ENCODE results near the gene TENT5C. TPM values are rescaled to one million over a fixed set of nuclear protein-coding genes. Genes with fewer than 3 reads are reported as not detected.

Gene TENT5C
- total RNA-seq, 1 donor from 2014 or later: 0.53 TPM

DNA sequence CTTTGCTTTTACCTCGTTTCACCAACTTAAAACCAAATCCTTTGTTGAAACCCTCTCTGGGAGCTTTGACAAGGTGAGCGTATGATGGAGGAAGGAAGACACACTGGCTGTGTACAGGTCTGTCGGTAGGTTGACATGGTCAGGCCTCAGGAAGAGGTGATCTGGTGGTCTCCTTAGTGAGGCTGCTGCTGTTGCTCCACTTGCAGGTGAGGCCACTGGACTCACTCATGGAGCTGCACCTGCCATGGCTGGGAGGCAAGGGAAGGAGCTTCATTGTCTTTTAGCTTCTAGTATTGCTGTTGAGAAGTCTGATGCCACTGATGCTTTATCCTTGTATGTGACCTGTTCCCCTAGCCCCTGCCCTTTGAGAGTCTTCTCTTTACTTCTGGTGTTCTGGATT, 35.7 kb downstream of the TENT5C start:
- peaks cover 2% of the 10 kb centered on the region for H3K27me3 ChIP-seq (ENCODE audit: control insufficient read depth, insufficient read depth, low read length)
- H3K36me3 ChIP-seq (ENCODE audit: control insufficient read depth, insufficient read depth, low read length): no peaks in the 10 kb centered on the region
- DNase-seq (ENCODE audit: low read depth) (no peak), FAIRE-seq (no peak)
- no peak overlapping the region for H3K4me3 ChIP-seq (ENCODE audit: low read depth, low read length)
- TF ChIP-seq, protein P1, sequence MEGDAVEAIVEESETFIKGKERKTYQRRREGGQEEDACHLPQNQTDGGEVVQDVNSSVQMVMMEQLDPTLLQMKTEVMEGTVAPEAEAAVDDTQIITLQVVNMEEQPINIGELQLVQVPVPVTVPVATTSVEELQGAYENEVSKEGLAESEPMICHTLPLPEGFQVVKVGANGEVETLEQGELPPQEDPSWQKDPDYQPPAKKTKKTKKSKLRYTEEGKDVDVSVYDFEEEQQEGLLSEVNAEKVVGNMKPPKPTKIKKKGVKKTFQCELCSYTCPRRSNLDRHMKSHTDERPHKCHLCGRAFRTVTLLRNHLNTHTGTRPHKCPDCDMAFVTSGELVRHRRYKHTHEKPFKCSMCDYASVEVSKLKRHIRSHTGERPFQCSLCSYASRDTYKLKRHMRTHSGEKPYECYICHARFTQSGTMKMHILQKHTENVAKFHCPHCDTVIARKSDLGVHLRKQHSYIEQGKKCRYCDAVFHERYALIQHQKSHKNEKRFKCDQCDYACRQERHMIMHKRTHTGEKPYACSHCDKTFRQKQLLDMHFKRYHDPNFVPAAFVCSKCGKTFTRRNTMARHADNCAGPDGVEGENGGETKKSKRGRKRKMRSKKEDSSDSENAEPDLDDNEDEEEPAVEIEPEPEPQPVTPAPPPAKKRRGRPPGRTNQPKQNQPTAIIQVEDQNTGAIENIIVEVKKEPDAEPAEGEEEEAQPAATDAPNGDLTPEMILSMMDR (IDR thresholded peaks at IDR 0.05; ENCODE audit: insufficient read depth, low read length, severe bottlenecking): no peak

DNA sequence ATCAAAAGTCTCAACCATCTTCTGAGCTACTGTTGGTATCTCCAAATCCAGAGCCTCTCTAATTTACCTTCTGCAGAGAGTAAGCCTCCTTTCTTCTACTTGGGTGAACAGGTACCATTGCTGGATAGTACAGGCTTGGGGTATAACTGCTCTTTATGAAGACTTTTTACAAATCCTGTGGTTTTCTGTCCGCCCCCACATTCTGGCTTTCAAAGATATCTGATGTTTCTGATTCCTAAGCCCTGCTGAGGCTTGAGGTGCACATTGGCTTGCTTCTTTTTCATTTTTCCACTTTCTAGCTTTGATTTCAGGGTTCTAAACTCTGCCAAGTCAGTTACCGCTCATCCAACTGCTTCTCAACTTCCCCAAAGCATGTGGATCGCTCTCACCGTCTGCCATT, 37.1 kb downstream of the TENT5C start:
- no peaks in the 10 kb centered on the region for H3K36me3 ChIP-seq (ENCODE audit: control insufficient read depth, insufficient read depth, low read length)
- no peak for FAIRE-seq
- TF ChIP-seq, protein P1 (IDR thresholded peaks at IDR 0.05; ENCODE audit: insufficient read depth, low read length, severe bottlenecking): no peak
- H3K4me3 ChIP-seq (ENCODE audit: low read depth, low read length): no peak overlapping the region
- DNase-seq (ENCODE audit: low read depth): no peak
- peaks cover 2% of the 10 kb centered on the region for H3K27me3 ChIP-seq (ENCODE audit: control insufficient read depth, insufficient read depth, low read length)

DNA sequence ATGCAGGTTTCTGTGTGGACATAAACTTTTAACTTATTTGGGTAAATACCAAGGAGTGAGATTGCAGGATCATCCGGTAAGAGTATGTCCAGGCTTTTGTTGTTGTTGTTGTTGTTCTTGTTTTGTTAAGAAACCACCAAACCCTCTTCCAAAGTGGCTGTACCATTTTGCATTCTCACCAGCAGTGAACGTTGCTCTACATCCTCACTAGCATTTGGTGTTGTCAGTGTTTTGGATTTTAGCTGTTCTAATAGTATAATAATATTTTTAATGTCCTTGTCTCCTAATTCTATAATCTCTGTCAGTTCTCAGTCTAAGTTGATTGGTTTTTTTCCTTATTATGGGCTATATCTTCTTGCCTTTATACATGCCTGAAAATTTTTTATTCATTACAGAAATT, 37.8 kb downstream of the TENT5C start:
- Histone ChIP-seq H3K36me3 (ENCODE audit: control insufficient read depth, insufficient read depth, low read length) (no peaks in the 10 kb centered on the region), H3K4me3 (ENCODE audit: low read depth, low read length) (no peak overlapping the region), H3K27me3 (ENCODE audit: control insufficient read depth, insufficient read depth, low read length) (peaks cover 2% of the 10 kb centered on the region)
- DNase-seq (ENCODE audit: low read depth): no peak
- FAIRE-seq: no peak
- TF ChIP-seq, protein P1 (IDR thresholded peaks at IDR 0.05; ENCODE audit: insufficient read depth, low read length, severe bottlenecking): no peak

DNA sequence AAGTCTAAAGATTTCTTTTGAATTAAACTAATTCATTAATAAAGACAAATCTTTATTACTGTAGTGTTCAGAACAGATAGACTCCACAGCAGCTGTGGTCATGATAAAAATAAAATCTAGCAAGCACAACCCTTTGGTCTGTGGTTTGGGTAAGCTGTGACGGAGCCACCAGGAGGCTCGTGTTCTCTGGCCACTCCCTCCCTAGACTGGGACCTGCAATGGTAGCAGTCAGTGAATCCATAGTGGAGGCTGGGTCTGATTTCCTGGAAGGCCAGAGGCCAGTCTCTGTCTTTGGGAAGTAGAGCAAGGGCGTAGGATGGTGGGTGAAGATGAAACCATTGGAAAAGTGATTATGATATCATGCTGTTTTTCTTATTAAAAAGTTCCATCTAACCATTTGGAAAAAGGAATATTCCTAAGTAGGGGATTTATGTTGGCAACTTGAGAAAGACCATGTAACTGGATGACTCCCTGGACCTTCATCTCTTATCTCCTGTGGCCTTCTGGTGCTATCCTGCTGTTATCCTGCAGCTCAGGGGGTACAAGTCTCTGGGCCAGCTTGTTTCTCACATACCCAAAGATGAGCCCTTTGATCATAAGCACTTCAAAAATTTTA, 39.0 kb downstream of the TENT5C start:
- H3K36me3 ChIP-seq (ENCODE audit: control insufficient read depth, insufficient read depth, low read length): no peaks in the 10 kb centered on the region
- H3K27me3 ChIP-seq (ENCODE audit: control insufficient read depth, insufficient read depth, low read length): peaks cover 2% of the 10 kb centered on the region
- DNase-seq (ENCODE audit: low read depth): no peak
- no peak for FAIRE-seq
- no peak overlapping the region for H3K4me3 ChIP-seq (ENCODE audit: low read depth, low read length)
- TF ChIP-seq, protein P1 (IDR thresholded peaks at IDR 0.05; ENCODE audit: insufficient read depth, low read length, severe bottlenecking): no peak

DNA sequence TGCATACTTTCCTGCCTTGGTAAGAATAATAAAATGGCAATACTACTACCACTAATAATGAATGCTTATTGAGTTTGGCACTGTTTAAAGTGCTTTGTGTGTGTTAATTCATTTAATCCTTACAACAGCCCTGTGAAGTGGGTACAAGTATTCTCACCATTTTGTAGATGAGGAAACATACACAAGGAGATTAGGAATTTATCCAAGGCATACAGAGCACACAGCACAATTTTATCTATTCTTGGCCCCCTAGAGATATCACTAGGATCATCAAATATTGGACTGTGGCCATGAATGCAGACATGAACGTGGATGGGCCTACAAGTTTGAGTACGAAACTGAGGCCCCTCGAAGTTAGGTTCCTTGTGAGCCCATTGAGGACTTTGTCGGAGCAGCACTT, 39.5 kb downstream of the TENT5C start:
- DNase-seq (ENCODE audit: low read depth) (no peak), FAIRE-seq (no peak)
- TF ChIP-seq, protein P1 (IDR thresholded peaks at IDR 0.05; ENCODE audit: insufficient read depth, low read length, severe bottlenecking): no peak
- Histone ChIP-seq H3K36me3 (ENCODE audit: control insufficient read depth, insufficient read depth, low read length) (no peaks in the 10 kb centered on the region), H3K27me3 (ENCODE audit: control insufficient read depth, insufficient read depth, low read length) (peaks cover 2% of the 10 kb centered on the region), H3K4me3 (ENCODE audit: low read depth, low read length) (no peak overlapping the region)
